Posterior vena cava (tissue), 2 donors: Measurements from ENCODE around the gene RNPEPL1. TPM values are rescaled to one million over a fixed set of nuclear protein-coding genes. Genes with fewer than 3 reads are reported as not detected.
A peak's percentile ranks its signal among the peaks of the same experiment; 100 is the strongest.
"Not testable (repeated sequence)": the region's sequence is repeated elsewhere in the genome, so short reads cannot be mapped to it uniquely, and the experiment has no call there.

Experiments used
- DNase-seq: peaks from one replicate; pipeline ENCODE4 v3.0.0-alpha.2; 2020; ENCODE audit warnings: low spot score
- intact Hi-C, 2 donors: fragments of 100-400 bp; cut with DNase I; formaldehyde crosslinking; loops; one replicate each; pipeline versions ENCODE4 v1.14.1 to v1.14.2; 2022 to 2023
- long read RNA-seq, 2 donors: library from polyadenylated mRNA; unstranded; transcript quantifications; one replicate each; pipeline ENCODE4 v2.0.0, GENCODE V29; 2020 to 2021
- total RNA-seq, 2 donors: library from RNA; stranded (reverse); fragmentation: NEBNext Ultra II Directional; extraction: Animal tissue kit (Norgen Biotek cat#: 25700); gene quantifications; one replicate each; pipeline ENCODE4 v1.2.1, GENCODE V29; 2021
- donor health status: DM: yes; HTN: yes; CAD: no.
- donor health status: DM: yes; HTN: yes; CAD: no.

The RNPEPL1 gene
- 10 to 100 TPM; 47.1 to 49.3 TPM for total RNA-seq
- long read RNA-seq, donor 1, full-length matches to known transcripts = 23 of 39 reads
- long read RNA-seq, donor 1, partial matches to known transcripts = 7 of 39 reads
- long read RNA-seq, donor 1, other reads (novel, unspliced or antisense) = 9 of 39 reads
- long read RNA-seq, donor 2, full-length matches to known transcripts = 8 of 42 reads
- long read RNA-seq, donor 2, partial matches to known transcripts = 19 of 42 reads
- long read RNA-seq, donor 2, other reads (novel, unspliced or antisense) = 15 of 42 reads

- peak; percentile 82 for DNase-seq
- intact Hi-C loops = no loop called here
These were observed at the start of gene RNPEPL1 for GRCh38 chr2:240567872-240568677. Gene RNPEPL1, plus strand, starts transcription at chr2:240568484. Its CDS starts 103 bp downstream, at chr2:240568587.

GRCh38 chr2:240518981-240519380 is 49.3 kb upstream of the RNPEPL1 start:
- DNase-seq = peak; percentile 17

GRCh38 chr2:240519396-240520129 is 48.7 kb upstream of the RNPEPL1 start:
- intact Hi-C loops = loop anchor here in 1 of 2 donors (10.0 kb wide), 1 partner anchor 185 kb away; no protein-coding TSS in a partner anchor
- DNase-seq = peak; percentile 73

More at GRCh38 chr2:240518981-240519380, 49.3 kb upstream of the RNPEPL1 start:
- intact Hi-C loops = loop anchor here in 1 of 2 donors (10.0 kb wide), 1 partner anchor 186 kb away; no protein-coding TSS in a partner anchor

- no peak for DNase-seq
- intact Hi-C loops = no loop called here
These were observed 47.9 kb upstream of the RNPEPL1 start for GRCh38 chr2:240520130-240520973.

GRCh38 chr2:240520974-240521350 is 47.3 kb upstream of the RNPEPL1 start:
- intact Hi-C loops = no loop called here
- DNase-seq = peak; percentile 59

- intact Hi-C loops, DNase-seq: not testable (repeated sequence)
These were observed 46.4 kb upstream of the RNPEPL1 start for GRCh38 chr2:240521885-240522284.

- intact Hi-C loops = no loop called here
- DNase-seq = peak; percentile 31
These were observed 45.9 kb upstream of the RNPEPL1 start for GRCh38 chr2:240522406-240522805.

- DNase-seq = peak; percentile 48
- intact Hi-C loops = no loop called here
These were observed 44.6 kb upstream of the RNPEPL1 start for GRCh38 chr2:240523451-240524281.

GRCh38 chr2:240524963-240525718 is 43.1 kb upstream of the RNPEPL1 start:
- peak; percentile 18 for DNase-seq

GRCh38 chr2:240525802-240526201 is 42.5 kb upstream of the RNPEPL1 start:
- intact Hi-C loops = no loop called here
- peak; percentile 55 for DNase-seq

More at GRCh38 chr2:240524963-240525718, 43.1 kb upstream of the RNPEPL1 start:
- intact Hi-C loops = no loop called here

GRCh38 chr2:240526521-240526920 is 41.8 kb upstream of the RNPEPL1 start:
- intact Hi-C loops = no loop called here
- no peak for DNase-seq

- intact Hi-C loops = no loop called here
- DNase-seq = no peak
These were observed 41.0 kb upstream of the RNPEPL1 start for GRCh38 chr2:240527153-240527750.

GRCh38 chr2:240528406-240529040 is 39.8 kb upstream of the RNPEPL1 start:
- peak; percentile 72 for DNase-seq
- intact Hi-C loops = no loop called here

GRCh38 chr2:240529344-240529999 is 38.8 kb upstream of the RNPEPL1 start:
- intact Hi-C loops = no loop called here
- peak; percentile 31 for DNase-seq

- intact Hi-C loops = loop anchor here in 1 of 2 donors (5.0 kb wide), 1 partner anchor 172 kb away; no protein-coding TSS in a partner anchor
- DNase-seq = peak; percentile 58
These were observed 38.1 kb upstream of the RNPEPL1 start for GRCh38 chr2:240530181-240530580.

GRCh38 chr2:240531038-240531437 is 37.2 kb upstream of the RNPEPL1 start:
- intact Hi-C loops = loop anchor here in 1 of 2 donors (5.0 kb wide), 1 partner anchor 171 kb away; no protein-coding TSS in a partner anchor
- DNase-seq = no peak
